Uterus (tissue), 4 donors: ENCODE data around the gene CFAP161. TPM values are rescaled to one million over a fixed set of nuclear protein-coding genes. Genes with fewer than 3 reads are reported as not detected.

Source experiments
- DNase-seq, 2 donors: peaks; one replicate each; pipeline ENCODE4 v3.0.0-alpha.2; 2019 to 2020
- H3K27ac ChIP-seq, 2 donors: fragments of 200-600 bp; sonication (generic); 1 replicate in 1 of 2; 2 replicates in 1 of 2; pipeline ENCODE4 v1.5.1; 2016 to 2018
- H3K27me3 ChIP-seq, 2 donors: fragments of 200-600 bp; sonication (generic); one replicate each; pipeline ENCODE4 v1.5.1; 2018 to 2019; ENCODE audit warnings: control low read depth in 1 of 2
- H3K36me3 ChIP-seq, 2 donors: fragments of 200-600 bp; sonication (generic); one replicate each; pipeline ENCODE4 v1.5.1; 2019; ENCODE audit warnings: control low read depth in 1 of 2
- H3K4me1 ChIP-seq, 2 donors: fragments of 200-600 bp; sonication (generic); one replicate each; pipeline ENCODE4 v1.5.1; 2018 to 2019; ENCODE audit warnings: control low read depth in 1 of 2
- H3K4me3 ChIP-seq, 2 donors: fragments of 200-600 bp; sonication (generic); 1 replicate in 1 of 2; 2 replicates in 1 of 2; pipeline ENCODE4 v1.5.1; 2018 to 2019; ENCODE audit warnings: mild to moderate bottlenecking in 1 of 2
- H3K9me3 ChIP-seq, 2 donors: fragments of 200-600 bp; sonication (generic); one replicate each; pipeline ENCODE4 v1.5.1; 2019; ENCODE audit warnings: control low read depth in 1 of 2
- POLR2A ChIP-seq, 2 donors: fragments of 450-650 bp; IDR thresholded peaks; one replicate each; pipeline ENCODE4 v1.6.1; 2016; ENCODE audit warnings: antibody characterized with exemption in 2 of 2, mild to moderate bottlenecking in 1 of 2, moderate library complexity in 1 of 2
- intact Hi-C: fragments of 100-400 bp; cut with DNase I; formaldehyde crosslinking; loops from one replicate; pipeline ENCODE4 v1.15.1; 2023; ENCODE audit warnings: low total_unique reads
- total RNA-seq, 4 donors: library from RNA; depleted of rRNA in 3 of 4; stranded (reverse); fragments of >200 nt in 3 of 4; gene quantifications; one replicate each; pipeline versions ENCODE4 v1.1.0 to v1.2.4, GENCODE V29; 2014 to 2023
- TF ChIP-seq, protein P1 (sequence below), 4 experiments: fragments of 200-600 bp in 2 of 4; fragments of 450-650 bp in 2 of 4; sonication (generic) in 2 of 4; IDR thresholded peaks; one replicate each; pipeline ENCODE4 v1.5.1; 2016 to 2019; ENCODE audit warnings: antibody characterized with exemption in 4 of 4, mild to moderate bottlenecking in 2 of 4, moderate library complexity in 1 of 4
- donor health status: DM: yes; HTN: yes; CAD: no.

Gene CFAP161
- total RNA-seq, 4 donors from 2014 or later: 2.8 to 3.3 TPM; not detected in 2

GRCh38 chr15:81113204-81113657 lies 20.8 kb upstream of the CFAP161 start:
- H3K27me3 ChIP-seq: no peaks in the 10 kb centered on the region

GRCh38 chr15:81113861-81114291 lies 20.2 kb upstream of the CFAP161 start:
- H3K4me1 ChIP-seq: no peaks in the 10 kb centered on the region
- intact Hi-C loops: no loop called here
- no peaks in the 10 kb centered on the region for H3K9me3 ChIP-seq
- no peak for TF ChIP-seq POLR2A (IDR thresholded peaks at IDR 0.05)
- TF ChIP-seq, protein P1, sequence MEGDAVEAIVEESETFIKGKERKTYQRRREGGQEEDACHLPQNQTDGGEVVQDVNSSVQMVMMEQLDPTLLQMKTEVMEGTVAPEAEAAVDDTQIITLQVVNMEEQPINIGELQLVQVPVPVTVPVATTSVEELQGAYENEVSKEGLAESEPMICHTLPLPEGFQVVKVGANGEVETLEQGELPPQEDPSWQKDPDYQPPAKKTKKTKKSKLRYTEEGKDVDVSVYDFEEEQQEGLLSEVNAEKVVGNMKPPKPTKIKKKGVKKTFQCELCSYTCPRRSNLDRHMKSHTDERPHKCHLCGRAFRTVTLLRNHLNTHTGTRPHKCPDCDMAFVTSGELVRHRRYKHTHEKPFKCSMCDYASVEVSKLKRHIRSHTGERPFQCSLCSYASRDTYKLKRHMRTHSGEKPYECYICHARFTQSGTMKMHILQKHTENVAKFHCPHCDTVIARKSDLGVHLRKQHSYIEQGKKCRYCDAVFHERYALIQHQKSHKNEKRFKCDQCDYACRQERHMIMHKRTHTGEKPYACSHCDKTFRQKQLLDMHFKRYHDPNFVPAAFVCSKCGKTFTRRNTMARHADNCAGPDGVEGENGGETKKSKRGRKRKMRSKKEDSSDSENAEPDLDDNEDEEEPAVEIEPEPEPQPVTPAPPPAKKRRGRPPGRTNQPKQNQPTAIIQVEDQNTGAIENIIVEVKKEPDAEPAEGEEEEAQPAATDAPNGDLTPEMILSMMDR (IDR thresholded peaks at IDR 0.05): no peak
- H3K27me3 ChIP-seq: no peaks in the 10 kb centered on the region
- no peaks in the 10 kb centered on the region for H3K36me3 ChIP-seq
- no peak for DNase-seq
- no peak overlapping the region for H3K4me3 ChIP-seq
- no peak overlapping the region for H3K27ac ChIP-seq

More at GRCh38 chr15:81113204-81113657, 20.8 kb upstream of the CFAP161 start:
- no peaks in the 10 kb centered on the region for H3K9me3 ChIP-seq
- H3K27ac ChIP-seq: no peak overlapping the region
- no peaks in the 10 kb centered on the region for H3K36me3 ChIP-seq
- DNase-seq: no peak
- no peaks in the 10 kb centered on the region for H3K4me1 ChIP-seq
- intact Hi-C loops: no loop called here
- no peak overlapping the region for H3K4me3 ChIP-seq
- TF ChIP-seq POLR2A (IDR thresholded peaks at IDR 0.05): no peak
- TF ChIP-seq, protein P1 (IDR thresholded peaks at IDR 0.05): no peak

DNA sequence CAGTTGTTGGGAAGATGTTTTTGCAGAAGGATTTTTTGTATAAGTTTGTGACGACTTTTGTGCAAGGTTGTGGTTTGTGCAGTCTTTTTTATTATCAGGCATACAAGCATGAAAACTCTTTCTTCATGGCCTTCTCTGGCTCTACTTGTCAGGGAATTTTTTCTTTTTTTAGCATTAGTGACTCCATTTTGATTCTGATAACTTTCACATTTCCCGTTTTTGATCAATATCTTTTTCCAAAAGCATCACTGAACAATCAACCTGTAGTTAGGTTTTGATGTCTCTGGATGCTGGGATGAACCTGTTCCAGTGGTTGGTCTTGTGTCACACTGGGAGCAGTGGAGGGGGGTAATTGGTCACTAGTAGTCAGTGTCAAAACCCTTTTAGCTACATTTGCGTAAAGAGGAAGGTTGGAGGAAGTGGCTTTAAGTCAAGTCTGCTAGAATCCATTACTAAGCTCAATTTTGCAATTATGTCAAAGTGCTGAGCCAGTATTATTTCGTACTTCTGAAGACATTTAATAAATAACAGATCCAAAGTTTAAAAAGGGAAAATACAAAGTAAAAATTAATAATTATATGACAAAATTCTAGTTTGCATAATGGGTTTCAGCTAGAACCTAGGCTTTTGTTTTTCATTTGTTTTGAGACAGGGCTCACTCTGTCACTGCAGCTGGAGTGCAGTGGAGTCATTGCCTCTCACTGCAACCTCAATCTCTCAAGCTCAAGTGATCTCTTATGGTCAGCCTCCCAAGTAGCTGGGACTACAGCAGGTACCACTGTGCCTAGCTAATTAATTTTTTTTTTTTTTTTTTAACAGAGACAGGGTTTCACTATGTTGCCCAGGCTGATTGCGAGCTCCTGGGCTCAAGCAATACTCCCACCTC lies 18.8 kb upstream of the CFAP161 start:
- H3K27ac ChIP-seq: no peak overlapping the region
- no peaks in the 10 kb centered on the region for H3K9me3 ChIP-seq
- intact Hi-C loops: no loop called here
- DNase-seq: no peak
- peaks cover 0 to 5% of the 10 kb centered on the region in 2 donors for H3K27me3 ChIP-seq
- TF ChIP-seq, protein P1 (IDR thresholded peaks at IDR 0.05): no peak
- TF ChIP-seq POLR2A (IDR thresholded peaks at IDR 0.05): no peak
- H3K36me3 ChIP-seq: no peaks in the 10 kb centered on the region
- no peaks in the 10 kb centered on the region for H3K4me1 ChIP-seq
- no peak overlapping the region for H3K4me3 ChIP-seq

DNA sequence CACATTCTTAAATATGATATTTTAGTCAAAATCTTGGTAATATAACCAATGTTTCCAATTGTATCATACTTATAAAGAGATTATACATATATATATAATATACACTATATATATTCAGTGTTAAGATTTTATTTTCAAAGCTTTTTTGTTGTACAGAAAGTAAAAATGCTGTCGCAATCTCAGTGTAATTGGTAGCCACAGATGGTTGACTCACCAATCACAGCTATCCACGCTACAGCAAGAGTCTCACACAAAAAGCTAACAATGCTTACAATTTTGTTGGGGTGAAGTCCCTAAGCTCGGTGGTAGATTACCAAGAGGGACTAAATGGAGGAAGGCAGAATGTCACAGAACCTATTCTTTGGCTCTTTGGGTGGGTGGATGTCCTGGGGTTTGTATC lies 16.9 kb upstream of the CFAP161 start:
- Histone ChIP-seq H3K27ac (no peak overlapping the region), H3K27me3 (peaks cover 0 to 6% of the 10 kb centered on the region in 2 donors), H3K9me3 (no peaks in the 10 kb centered on the region), H3K4me1 (no peaks in the 10 kb centered on the region), H3K4me3 (no peak overlapping the region), H3K36me3 (no peaks in the 10 kb centered on the region)
- TF ChIP-seq, protein P1 (IDR thresholded peaks at IDR 0.05): no peak
- TF ChIP-seq POLR2A (IDR thresholded peaks at IDR 0.05): no peak
- DNase-seq: no peak
- intact Hi-C loops: no loop called here

GRCh38 chr15:81117581-81117980 lies 16.5 kb upstream of the CFAP161 start:
- intact Hi-C loops: no loop called here
- Histone ChIP-seq H3K27me3 (peaks cover 0 to 6% of the 10 kb centered on the region in 2 donors), H3K4me3 (no peak overlapping the region)

More at GRCh38 chr15:81117581-81117980, 16.5 kb upstream of the CFAP161 start:
- no peak for DNase-seq
- H3K4me1 ChIP-seq: no peaks in the 10 kb centered on the region
- no peak overlapping the region for H3K27ac ChIP-seq
- H3K36me3 ChIP-seq: no peaks in the 10 kb centered on the region
- TF ChIP-seq, protein P1 (IDR thresholded peaks at IDR 0.05): no peak
- TF ChIP-seq POLR2A (IDR thresholded peaks at IDR 0.05): no peak
- H3K9me3 ChIP-seq: no peaks in the 10 kb centered on the region
